GM12873 (cell line): Measurements from ENCODE around the gene OTUB2.

ENCODE experiments used
- TF ChIP-seq, protein P1 (sequence below): IDR thresholded peaks from 2 replicates; pipeline ENCODE4 v1.5.1; 2012; ENCODE audit warnings: low read depth, mild to moderate bottlenecking, moderate library complexity, low read length, control low read depth; ENCODE audit not compliant: insufficient read depth; ENCODE audit errors: missing control alignments

Gene OTUB2

DNA sequence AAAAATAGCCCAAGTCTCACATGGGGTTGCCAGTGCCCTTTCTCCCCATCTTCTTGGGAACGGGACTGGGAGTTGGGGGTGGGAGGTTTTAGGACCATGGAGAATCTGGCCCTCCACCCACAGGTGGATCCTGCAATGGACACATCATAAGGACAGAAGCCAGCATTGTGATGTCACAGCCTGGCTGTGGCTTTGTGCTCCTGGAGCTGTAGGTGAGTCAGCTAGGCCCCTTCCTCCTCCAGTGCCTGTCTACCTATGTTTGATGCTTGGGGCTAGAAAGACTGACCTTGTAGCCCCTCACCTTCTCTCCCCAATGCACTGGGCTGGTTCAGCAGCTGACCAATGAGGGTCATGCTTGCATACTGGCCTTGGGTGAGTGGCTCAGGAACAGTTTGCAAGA lies 29.1 kb upstream of the OTUB2 start, which contains the start of gene CCDC197:
CCDC197 (plus strand) TSS at position 220 of the 400 bp plus-strand sequence. CDS start 831 bp downstream, outside the sequence.
- TF ChIP-seq, protein P1, sequence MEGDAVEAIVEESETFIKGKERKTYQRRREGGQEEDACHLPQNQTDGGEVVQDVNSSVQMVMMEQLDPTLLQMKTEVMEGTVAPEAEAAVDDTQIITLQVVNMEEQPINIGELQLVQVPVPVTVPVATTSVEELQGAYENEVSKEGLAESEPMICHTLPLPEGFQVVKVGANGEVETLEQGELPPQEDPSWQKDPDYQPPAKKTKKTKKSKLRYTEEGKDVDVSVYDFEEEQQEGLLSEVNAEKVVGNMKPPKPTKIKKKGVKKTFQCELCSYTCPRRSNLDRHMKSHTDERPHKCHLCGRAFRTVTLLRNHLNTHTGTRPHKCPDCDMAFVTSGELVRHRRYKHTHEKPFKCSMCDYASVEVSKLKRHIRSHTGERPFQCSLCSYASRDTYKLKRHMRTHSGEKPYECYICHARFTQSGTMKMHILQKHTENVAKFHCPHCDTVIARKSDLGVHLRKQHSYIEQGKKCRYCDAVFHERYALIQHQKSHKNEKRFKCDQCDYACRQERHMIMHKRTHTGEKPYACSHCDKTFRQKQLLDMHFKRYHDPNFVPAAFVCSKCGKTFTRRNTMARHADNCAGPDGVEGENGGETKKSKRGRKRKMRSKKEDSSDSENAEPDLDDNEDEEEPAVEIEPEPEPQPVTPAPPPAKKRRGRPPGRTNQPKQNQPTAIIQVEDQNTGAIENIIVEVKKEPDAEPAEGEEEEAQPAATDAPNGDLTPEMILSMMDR: no peak

DNA sequence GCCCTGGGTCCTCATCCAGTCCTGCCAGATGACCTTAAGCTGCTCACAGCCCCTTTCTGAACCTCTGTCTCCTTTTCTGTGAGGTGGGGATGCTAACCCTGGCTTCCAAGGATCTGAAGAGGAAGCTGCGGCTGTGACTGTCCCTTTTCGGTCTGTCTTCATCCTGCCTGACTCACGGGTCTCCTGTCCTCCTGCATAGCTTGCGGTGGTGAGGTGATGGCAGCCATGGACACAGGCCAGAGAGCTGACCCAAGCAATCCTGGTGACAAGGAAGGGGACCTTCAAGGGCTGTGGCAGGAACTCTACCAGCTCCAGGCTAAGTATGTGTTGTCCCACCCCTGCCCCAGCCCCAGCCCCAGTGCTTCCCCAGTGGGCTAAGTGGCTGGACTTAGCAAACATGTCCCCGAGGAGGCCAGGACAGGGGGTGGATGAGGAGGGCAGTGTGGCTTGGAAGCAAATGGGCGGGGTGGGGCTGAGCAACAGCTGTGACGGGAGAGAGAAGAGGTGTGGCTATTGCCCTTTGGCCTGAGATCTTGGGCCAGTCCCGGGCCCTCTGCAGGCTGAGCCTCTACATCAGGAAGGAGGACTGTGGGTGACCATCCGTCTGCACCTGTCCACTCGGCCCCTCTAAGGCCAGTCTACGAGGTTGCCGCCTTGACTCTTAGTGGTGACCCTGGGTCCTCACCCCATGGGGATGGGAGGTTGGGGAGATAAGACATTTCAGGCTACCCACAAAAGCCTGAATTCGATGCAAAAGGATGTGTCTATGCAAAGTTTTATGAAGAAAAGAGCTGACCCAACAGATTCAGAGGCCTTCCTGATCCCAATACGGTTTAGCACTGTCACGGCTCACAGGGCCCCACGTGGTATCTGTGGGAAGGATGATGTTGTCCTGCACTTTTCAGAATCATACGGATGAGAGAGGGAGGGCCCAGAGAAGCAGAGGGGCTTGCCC lies 27.9 kb upstream of the OTUB2 start:
- TF ChIP-seq, protein P1: no peak

- TF ChIP-seq, protein P1: no peak
These were observed 27.2 kb upstream of the OTUB2 start for GRCh38 chr14:93998871-93999403.

GRCh38 chr14:93999573-93999972 lies 26.6 kb upstream of the OTUB2 start:
- TF ChIP-seq, protein P1: no peak

DNA sequence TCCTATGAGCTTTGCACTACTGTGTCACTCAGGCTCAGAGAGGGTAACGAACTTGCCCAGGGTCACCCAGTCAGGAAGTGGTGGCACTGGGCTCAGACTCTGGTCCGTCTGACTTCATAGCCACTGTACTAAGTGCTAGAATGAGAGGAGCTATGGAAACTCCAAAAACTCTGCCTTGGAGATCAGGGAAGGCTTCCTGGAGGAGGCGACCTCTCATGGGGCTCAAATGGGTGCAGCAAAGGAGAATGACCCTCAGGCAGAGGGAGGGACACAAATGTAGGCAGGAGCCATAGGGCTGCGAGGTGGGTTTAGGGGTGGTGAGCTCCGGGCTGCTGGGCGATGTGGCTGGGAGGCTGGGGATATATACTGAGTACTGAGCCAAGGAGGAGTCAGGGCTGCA lies 25.9 kb upstream of the OTUB2 start:
- TF ChIP-seq, protein P1: no peak

DNA sequence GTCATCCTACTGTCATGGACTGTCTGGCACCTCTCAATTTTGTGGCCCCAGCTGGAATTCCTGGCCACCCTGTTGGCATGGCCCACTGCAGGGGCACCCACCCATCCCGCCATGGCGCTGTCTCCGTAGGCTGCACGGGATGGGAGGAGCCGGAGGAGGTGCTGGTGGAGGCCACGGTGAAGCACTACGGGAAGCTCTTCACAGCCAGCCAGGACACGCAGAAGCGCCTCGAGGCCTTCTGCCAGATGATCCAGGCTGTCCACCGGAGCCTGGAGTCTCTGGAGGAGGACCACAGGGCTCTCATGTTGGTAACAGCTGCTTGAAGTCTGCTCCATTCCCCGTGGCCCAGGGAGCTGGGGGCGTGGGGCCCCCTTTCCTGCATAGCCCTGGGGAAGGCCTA lies 25.1 kb upstream of the OTUB2 start:
- TF ChIP-seq, protein P1: no peak

GRCh38 chr14:94001501-94002396 lies 24.4 kb upstream of the OTUB2 start:
- TF ChIP-seq, protein P1: peak; percentile 99
